Esophagus muscularis mucosa (tissue), 3 donors: ENCODE data around the gene OSBP2.

Experiments used
- EP300 ChIP-seq: sonication (generic); formaldehyde crosslinking; IDR thresholded peaks from one replicate; pipeline ENCODE4 v1.6.1; 2017; ENCODE audit warnings: antibody characterized with exemption
- POLR2A ChIP-seq: fragments of 450-650 bp; IDR thresholded peaks from one replicate; pipeline ENCODE4 v1.6.1; 2017; ENCODE audit warnings: antibody characterized with exemption, moderate library complexity, mild to moderate bottlenecking, low read depth
- POLR2AphosphoS5 ChIP-seq, 2 donors: sonication (generic); formaldehyde crosslinking; IDR thresholded peaks; one replicate each; pipeline ENCODE4 v1.6.1; 2017; ENCODE audit warnings: antibody characterized with exemption in 2 of 2

DNA sequence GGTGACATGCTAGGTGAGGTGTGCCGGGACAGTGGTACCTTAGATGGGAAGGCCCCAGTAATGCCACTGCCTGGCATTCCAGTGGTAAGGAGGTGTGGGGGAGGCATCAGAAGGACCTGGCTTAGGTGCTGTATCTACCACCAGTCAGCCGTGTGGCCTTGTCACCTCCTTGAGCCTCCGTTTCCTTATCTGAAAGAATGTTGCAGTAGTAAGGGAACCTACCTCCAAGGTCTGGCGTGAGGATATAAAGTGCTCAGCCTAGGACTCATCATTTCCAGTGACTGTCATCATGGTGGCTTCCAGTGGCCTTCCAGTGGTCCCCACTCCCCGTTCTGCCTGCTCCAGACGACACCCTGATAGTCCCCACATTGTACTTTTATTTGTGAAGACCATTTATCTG lies 20.2 kb upstream of the OSBP2 start:
- TF ChIP-seq EP300 (no peak), POLR2A (no peak), POLR2AphosphoS5 (IDR thresholded peaks at IDR 0.05) (no peak)
